A673 (cell line): ENCODE measurements around the gene CNNM2. TPM values are rescaled to one million over a fixed set of nuclear protein-coding genes. Genes with fewer than 3 reads are reported as not detected.

ENCODE experiments used
- BruUV-seq: library from RNA; stranded (reverse); fragments of 400-500 nt; replicated peaks from 2 replicates; lab custom pipeline; 2021; lab: Mats Ljungman, UMichigan
- CTCF ChIA-PET: fragments of 300-600 bp; sonication (Branson Sonifier 250); formaldehyde crosslinking; loops from one replicate; lab custom pipeline; 2022; ENCODE audit warnings: antibody characterized with exemption; lab: Charles Lee
- POLR2A ChIA-PET: fragments of 300-600 bp; sonication (Branson Sonifier 250); formaldehyde crosslinking; loops from one replicate; lab custom pipeline; 2022; ENCODE audit warnings: antibody characterized with exemption; ENCODE audit not compliant: low non-redundant PET; lab: Charles Lee
- DNase-seq: peaks from one replicate; pipeline ENCODE4 v3.0.0-alpha.2; 2015; ENCODE audit warnings: low spot score
- H3K27ac ChIP-seq: fragments of 200-600 bp; sonication (generic); 2 replicates; pipeline ENCODE4 v1.5.1; 2016; ENCODE audit warnings: mixed run types, low read depth, mild to moderate bottlenecking, mixed read lengths, antibody characterized with exemption, low read length; ENCODE audit not compliant: poor library complexity, severe bottlenecking
- H3K27me3 ChIP-seq: fragments of 200-600 bp; sonication (generic); replicated peaks from 2 replicates; pipeline ENCODE4 v1.6.1; 2017; ENCODE audit warnings: mixed run types, low read depth, mild to moderate bottlenecking, mixed read lengths, antibody characterized with exemption, low read length; ENCODE audit not compliant: insufficient read depth, poor library complexity
- H3K36me3 ChIP-seq: fragments of 200-600 bp; sonication (generic); 2 replicates; pipeline ENCODE4 v1.6.1; 2016; ENCODE audit warnings: mixed run types, mild to moderate bottlenecking, mixed read lengths, antibody characterized with exemption, low read length; ENCODE audit not compliant: insufficient read depth, poor library complexity, severe bottlenecking
- H3K4me1 ChIP-seq: fragments of 200-600 bp; sonication (generic); 2 replicates; pipeline ENCODE4 v1.6.1; 2017; ENCODE audit warnings: mixed run types, mild to moderate bottlenecking, mixed read lengths, antibody characterized with exemption, low read length; ENCODE audit not compliant: insufficient read depth, poor library complexity, severe bottlenecking
- H3K4me3 ChIP-seq: fragments of 200-600 bp; sonication (generic); 2 replicates; pipeline ENCODE4 v1.5.1; 2016; ENCODE audit warnings: low read depth, mixed run types, mild to moderate bottlenecking, mixed read lengths, low read length; ENCODE audit not compliant: poor library complexity, severe bottlenecking
- H3K9me3 ChIP-seq: fragments of 200-600 bp; sonication (generic); 2 replicates; pipeline ENCODE4 v1.6.1; 2016; ENCODE audit warnings: mixed run types, low read depth, mild to moderate bottlenecking, mixed read lengths, antibody characterized with exemption, low read length; ENCODE audit not compliant: poor library complexity, severe bottlenecking
- CTCF ChIP-seq: fragments of 300-800, 200-600 bp; sonication (generic); conservative IDR thresholded peaks from 2 replicates; pipeline ENCODE4 v1.5.1; 2017; ENCODE audit warnings: low read depth, mild to moderate bottlenecking, antibody characterized with exemption, low read length, moderate library complexity, mixed read lengths
- EZH2 ChIP-seq: fragments of 200-600 bp; sonication (generic); IDR thresholded peaks from 2 replicates; pipeline ENCODE4 v1.6.1; 2017; ENCODE audit warnings: borderline replicate concordance, low read depth, mild to moderate bottlenecking, mixed read lengths, antibody characterized with exemption, low read length; ENCODE audit not compliant: poor library complexity, severe bottlenecking
- intact Hi-C: fragments of 100-400 bp; cut with micrococcal nuclease; formaldehyde crosslinking; loops from one replicate; pipeline ENCODE4 v1.10.0; 2022; ENCODE audit not compliant: unreplicated experiment
- total RNA-seq: library from RNA; stranded (reverse); gene quantifications from 2 replicates; pipeline ENCODE4 v1.2.3, GENCODE V29; 2021

The CNNM2 gene
- total RNA-seq, 1 experiment from 2014 or later = 4.8 TPM

DNA sequence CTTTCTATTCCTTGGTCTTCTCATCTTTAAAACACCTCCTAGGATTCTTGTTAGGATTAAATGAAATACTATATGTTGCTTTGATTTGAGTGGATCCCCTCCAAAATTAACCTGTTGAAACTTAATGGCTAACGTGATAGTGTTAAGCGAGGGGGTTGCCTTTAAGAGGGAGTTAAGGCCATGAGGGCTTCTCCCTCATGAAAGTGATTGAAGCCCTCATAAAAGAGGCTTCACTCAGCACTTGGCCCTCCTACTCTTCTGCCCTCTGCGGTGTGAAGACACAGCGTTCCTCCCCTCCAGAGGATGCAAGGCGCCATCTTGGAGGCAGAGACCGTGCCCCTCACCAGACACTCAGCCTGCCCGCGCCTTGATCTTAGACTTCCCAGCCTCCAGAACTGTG, 46.6 kb downstream of the CNNM2 start:
- H3K4me1 ChIP-seq = no peaks in the 10 kb centered on the region
- CTCF ChIA-PET = no interaction called here
- DNase-seq = no peak
- H3K36me3 ChIP-seq = no peaks in the 10 kb centered on the region
- no peaks in the 10 kb centered on the region for H3K27me3 ChIP-seq
- intact Hi-C loops = no loop called here
- H3K27ac ChIP-seq = no peak overlapping the region
- POLR2A ChIA-PET = no interaction called here
- no peak overlapping the region for H3K4me3 ChIP-seq
- TF ChIP-seq EZH2 (no peak), CTCF (no peak)
- no TSS peak for BruUV-seq
- H3K9me3 ChIP-seq = no peaks in the 10 kb centered on the region

GRCh38 chr10:102965311-102965851, 47.3 kb downstream of the CNNM2 start:
- Histone ChIP-seq H3K27ac (no peak overlapping the region), H3K36me3 (no peaks in the 10 kb centered on the region), H3K27me3 (no peaks in the 10 kb centered on the region), H3K4me1 (no peaks in the 10 kb centered on the region), H3K9me3 (no peaks in the 10 kb centered on the region), H3K4me3 (no peak overlapping the region)
- intact Hi-C loops = no loop called here
- ChIA-PET CTCF (no interaction called here), POLR2A (no interaction called here)
- no TSS peak for BruUV-seq
- no peak for TF ChIP-seq EZH2
- TF ChIP-seq CTCF = no peak
- DNase-seq = no peak

DNA sequence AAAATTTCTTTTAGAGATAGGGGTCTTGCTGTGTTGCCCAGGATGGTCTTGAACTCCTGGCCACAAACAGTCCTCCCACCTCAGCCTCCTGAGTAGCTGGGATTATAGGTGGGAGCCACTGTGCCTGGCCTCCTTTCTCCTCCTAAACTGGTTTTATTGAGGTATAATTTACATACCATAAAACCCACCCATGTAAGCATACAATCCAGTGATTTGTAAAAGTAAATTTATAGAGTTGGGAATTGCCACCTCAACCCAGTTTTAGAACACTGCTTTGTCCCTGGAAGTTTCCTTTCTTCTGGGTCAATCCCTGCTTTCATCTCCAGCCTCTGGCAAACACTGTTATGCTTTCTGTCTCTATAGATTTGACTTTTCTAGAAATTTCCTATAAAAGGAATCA, 49.0 kb downstream of the CNNM2 start:
- no TSS peak for BruUV-seq

More for the DNA sequence above, 49.0 kb downstream of the CNNM2 start:
- TF ChIP-seq CTCF (no peak), EZH2 (no peak)
- H3K27ac ChIP-seq = no peak overlapping the region
- H3K9me3 ChIP-seq = no peaks in the 10 kb centered on the region
- CTCF ChIA-PET = no interaction called here
- H3K36me3 ChIP-seq = no peaks in the 10 kb centered on the region
- DNase-seq = no peak
- no peak overlapping the region for H3K4me3 ChIP-seq
- intact Hi-C loops = no loop called here
- H3K27me3 ChIP-seq = no peaks in the 10 kb centered on the region
- POLR2A ChIA-PET = no interaction called here
- H3K4me1 ChIP-seq = no peaks in the 10 kb centered on the region
